ENCODE results near the gene TIGD3. TPM values are rescaled to one million over a fixed set of nuclear protein-coding genes. Genes with fewer than 3 reads are reported as not detected.

The TIGD3 gene
- total and polyA plus RNA-seq, 9 of the 15 experiments (the other 6 are each of a cell fraction or from before 2014, with no cell fraction given): 0.06 to 1.3 (median 0.56) TPM

DNA sequence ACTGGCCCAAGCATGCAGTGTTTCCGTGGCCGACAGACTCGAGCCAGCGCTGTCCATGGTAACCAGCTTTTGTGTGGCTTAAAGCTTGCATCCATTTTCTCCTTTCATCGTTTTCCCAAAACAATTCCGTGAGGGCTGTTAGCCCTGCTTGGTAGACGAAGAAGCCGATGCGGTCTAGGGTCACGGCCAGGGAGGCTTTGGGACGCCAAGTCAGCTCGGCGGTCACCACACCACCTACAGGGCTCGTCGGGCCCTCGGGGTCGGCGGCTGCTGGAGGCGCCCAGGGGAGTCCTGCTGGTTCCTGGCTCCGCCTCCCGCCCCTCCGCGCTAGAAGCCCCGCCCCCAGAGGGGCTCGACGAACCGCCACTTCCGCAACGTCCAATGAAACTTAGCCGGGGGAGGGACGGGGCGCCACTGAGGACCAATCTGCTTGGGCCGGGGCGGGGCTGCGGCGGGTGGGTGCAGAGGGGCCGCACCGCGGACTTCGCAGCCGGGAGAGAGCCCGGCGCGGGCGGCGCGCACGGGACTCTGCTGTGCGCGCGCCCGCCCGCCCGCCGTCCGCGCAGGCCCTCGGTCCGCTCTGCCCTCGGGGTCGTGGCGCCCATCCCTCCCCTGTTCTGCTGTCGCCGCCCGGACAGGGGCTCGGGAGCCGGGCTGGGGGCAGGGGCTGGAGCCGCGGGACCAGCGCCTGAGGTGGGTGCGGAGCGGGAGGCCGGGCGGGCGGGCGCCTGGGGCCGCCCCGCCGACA is at the start of gene TIGD3 (continued):
- TF ChIP-seq, protein P1, sequence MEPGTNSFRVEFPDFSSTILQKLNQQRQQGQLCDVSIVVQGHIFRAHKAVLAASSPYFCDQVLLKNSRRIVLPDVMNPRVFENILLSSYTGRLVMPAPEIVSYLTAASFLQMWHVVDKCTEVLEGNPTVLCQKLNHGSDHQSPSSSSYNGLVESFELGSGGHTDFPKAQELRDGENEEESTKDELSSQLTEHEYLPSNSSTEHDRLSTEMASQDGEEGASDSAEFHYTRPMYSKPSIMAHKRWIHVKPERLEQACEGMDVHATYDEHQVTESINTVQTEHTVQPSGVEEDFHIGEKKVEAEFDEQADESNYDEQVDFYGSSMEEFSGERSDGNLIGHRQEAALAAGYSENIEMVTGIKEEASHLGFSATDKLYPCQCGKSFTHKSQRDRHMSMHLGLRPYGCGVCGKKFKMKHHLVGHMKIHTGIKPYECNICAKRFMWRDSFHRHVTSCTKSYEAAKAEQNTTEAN (CRISPR knock-in tag; IDR thresholded peaks at IDR 0.05): no peak
- TF ChIP-seq, protein P2, sequence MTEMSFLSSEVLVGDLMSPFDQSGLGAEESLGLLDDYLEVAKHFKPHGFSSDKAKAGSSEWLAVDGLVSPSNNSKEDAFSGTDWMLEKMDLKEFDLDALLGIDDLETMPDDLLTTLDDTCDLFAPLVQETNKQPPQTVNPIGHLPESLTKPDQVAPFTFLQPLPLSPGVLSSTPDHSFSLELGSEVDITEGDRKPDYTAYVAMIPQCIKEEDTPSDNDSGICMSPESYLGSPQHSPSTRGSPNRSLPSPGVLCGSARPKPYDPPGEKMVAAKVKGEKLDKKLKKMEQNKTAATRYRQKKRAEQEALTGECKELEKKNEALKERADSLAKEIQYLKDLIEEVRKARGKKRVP (CRISPR knock-in tag; IDR thresholded peaks at IDR 0.05): no peak
- TF ChIP-seq SNRNP70 (optimal IDR thresholded peaks at IDR 0.05; ENCODE audit: low read depth, low read length) (no peak), ZNF75A (CRISPR knock-in tag; IDR thresholded peaks at IDR 0.05) (no peak), TARDBP (IDR thresholded peaks at IDR 0.05) (no peak), ARNT (IDR thresholded peaks at IDR 0.05) (no peak), ZFX (CRISPR knock-in tag; IDR thresholded peaks at IDR 0.05) (peak; percentile 54; the same call in 1 of the 2 replicates), RBM34 (IDR thresholded peaks at IDR 0.05; ENCODE audit: borderline replicate concordance, insufficient read depth, low read length) (no peak), TCFL5 (CRISPR knock-in tag; conservative IDR thresholded peaks at IDR 0.05) (no peak), ZNF785 (CRISPR knock-in tag; IDR thresholded peaks at IDR 0.05) (no peak), ERF (CRISPR knock-in tag; IDR thresholded peaks at IDR 0.05) (0 out of 2 replicates have a peak, but pooled peaks have one; percentile 41), FOSL1 (tag; conservative IDR thresholded peaks at IDR 0.05) (no peak), CSDE1 (IDR thresholded peaks at IDR 0.05) (no peak), CHD1 (IDR thresholded peaks at IDR 0.05; ENCODE audit: low read length) (no peak), ZNF165 (CRISPR knock-in tag; IDR thresholded peaks at IDR 0.05; ENCODE audit: borderline replicate concordance) (no peak), SMAD2 (IDR thresholded peaks at IDR 0.05; ENCODE audit: low read depth, low read length) (no peak), MTF1 (CRISPR knock-in tag; IDR thresholded peaks at IDR 0.05; ENCODE audit: borderline replicate concordance) (no peak), CHD2 (IDR thresholded peaks at IDR 0.05; ENCODE audit: low read depth, low read length) (peak; percentile 70), PURB (CRISPR knock-in tag; IDR thresholded peaks at IDR 0.05; ENCODE audit: low read depth) (no peak), STAT5B (CRISPR knock-in tag; IDR thresholded peaks at IDR 0.05) (no peak), MTA1 (IDR thresholded peaks at IDR 0.05; ENCODE audit: borderline replicate concordance) (no peak), ZNF134 (CRISPR knock-in tag; conservative IDR thresholded peaks at IDR 0.05) (no peak), NFYB (IDR thresholded peaks at IDR 0.05; ENCODE audit: extremely low read depth, insufficient read length) (peak; percentile 84), PTTG1 (tag; IDR thresholded peaks at IDR 0.05; ENCODE audit: low read depth) (no peak), CXXC5 (CRISPR knock-in tag; IDR thresholded peaks at IDR 0.05) (peak; percentile 74), PRPF4 (IDR thresholded peaks at IDR 0.05; ENCODE audit: insufficient read depth, low read depth, low read length, poor library complexity, severe bottlenecking) (no peak), NONO (IDR thresholded peaks at IDR 0.05; ENCODE audit: low read depth in 2 of 2, low read length in 1 of 2) (peak; percentile 57 to 79; a peak in 2 of 4 replicates)
- TF ChIP-seq, protein P3, sequence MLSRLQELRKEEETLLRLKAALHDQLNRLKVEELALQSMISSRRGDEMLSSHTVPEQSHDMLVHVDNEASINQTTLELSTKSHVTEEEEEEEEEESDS (CRISPR knock-in tag; IDR thresholded peaks at IDR 0.05): no peak
